Ascending aorta (tissue), 2 donors: ENCODE measurements around the gene TNFRSF4. TPM values are rescaled to one million over a fixed set of nuclear protein-coding genes. Genes with fewer than 3 reads are reported as not detected.

Source experiments
- DNase-seq, 2 donors: peaks; one replicate each; pipeline ENCODE4 v3.0.0-alpha.2; 2019; ENCODE audit warnings: low spot score in 2 of 2
- H3K27ac ChIP-seq, 2 donors: fragments of 200-600 bp; sonication (generic); one replicate each; pipeline ENCODE4 v1.5.1; 2016 to 2017; ENCODE audit warnings: mild to moderate bottlenecking in 1 of 2
- H3K27me3 ChIP-seq: fragments of 200-600 bp; sonication (generic); one replicate; pipeline ENCODE4 v1.5.1; 2017
- H3K36me3 ChIP-seq, 2 donors: fragments of 200-600 bp; sonication (generic); one replicate each; pipeline ENCODE4 v1.5.1; 2016
- H3K4me1 ChIP-seq, 2 donors: fragments of 200-600 bp; sonication (generic); one replicate each; pipeline ENCODE4 v1.5.1; 2016 to 2017; ENCODE audit warnings: mild to moderate bottlenecking in 1 of 2
- H3K4me3 ChIP-seq, 2 donors: fragments of 200-600 bp; sonication (generic); one replicate each; pipeline ENCODE4 v1.5.1; 2016 to 2017; ENCODE audit warnings: mild to moderate bottlenecking in 1 of 2
- H3K9me3 ChIP-seq, 2 donors: fragments of 200-600 bp; sonication (generic); one replicate each; pipeline ENCODE4 v1.5.1; 2016
- intact Hi-C: fragments of 100-400 bp; cut with DNase I; formaldehyde crosslinking; loops from one replicate; pipeline ENCODE4 v1.15.1; 2023
- total RNA-seq: library from RNA; depleted of rRNA; stranded (reverse); fragments of >200 nt; gene quantifications from one replicate; pipeline ENCODE4 v1.1.0, GENCODE V29; 2016
- TF ChIP-seq, protein P1 (sequence below), 3 experiments: fragments of 200-600 bp in 2 of 3; fragments of 450-650 bp in 1 of 3; sonication (generic) in 2 of 3; IDR thresholded peaks; one replicate each; pipeline ENCODE4 v1.5.1; 2016 to 2019; ENCODE audit warnings: antibody characterized with exemption in 3 of 3, mild to moderate bottlenecking in 1 of 3, moderate library complexity in 1 of 3

The TNFRSF4 gene
- total RNA-seq, 1 donor from 2014 or later, result 4.8 TPM

DNA sequence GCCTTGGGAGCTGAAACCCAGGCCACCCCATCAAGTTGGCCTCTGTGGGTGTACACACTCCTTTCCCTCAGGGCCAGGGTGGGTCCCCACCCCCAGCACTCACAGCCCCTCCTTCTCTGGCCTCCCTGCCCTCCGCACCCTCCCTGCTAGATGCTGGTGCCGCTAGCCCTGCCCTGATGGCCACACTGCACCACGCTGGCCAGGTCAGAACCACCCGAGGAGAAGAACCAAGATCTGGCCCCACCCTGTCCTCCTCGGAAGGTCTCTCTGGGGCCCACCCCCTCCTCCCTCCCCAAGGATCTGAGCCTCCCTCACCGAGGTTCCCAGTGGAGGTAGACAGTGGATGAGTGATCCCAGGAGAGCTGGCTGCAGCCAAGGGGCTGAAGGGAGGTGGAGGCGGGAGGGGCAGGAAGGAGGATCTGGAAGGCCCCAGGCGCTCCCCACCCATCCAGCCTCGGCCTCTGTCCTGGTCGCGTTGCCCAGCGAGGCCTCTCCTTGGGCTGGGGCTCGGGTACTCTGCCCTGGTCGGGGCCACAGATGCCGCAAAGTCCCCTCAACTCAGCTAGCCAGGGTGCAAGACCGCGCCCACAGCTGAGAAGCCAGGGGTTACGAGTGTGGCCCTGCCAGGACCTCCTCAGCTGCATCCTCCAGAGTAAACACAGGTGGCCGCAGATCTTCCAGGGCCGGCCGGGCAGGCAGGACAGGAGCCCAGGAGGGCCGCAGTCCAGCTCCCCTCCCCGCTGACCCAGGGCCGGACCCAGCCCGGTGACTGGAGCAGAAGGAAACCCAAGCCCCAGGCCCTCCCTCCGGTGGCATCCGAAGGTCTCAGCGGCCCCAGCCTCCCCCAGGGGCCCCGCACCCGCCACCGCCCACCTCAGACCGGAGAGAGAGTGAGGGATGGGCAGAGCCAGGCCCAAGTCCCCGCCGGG, 23.3 kb upstream of the TNFRSF4 start:
- no peak overlapping the region for H3K27ac ChIP-seq
- no peaks in the 10 kb centered on the region for H3K9me3 ChIP-seq
- H3K27me3 ChIP-seq, result no peaks in the 10 kb centered on the region
- no peaks in the 10 kb centered on the region for H3K36me3 ChIP-seq
- peaks cover 7 to 8% of the 10 kb centered on the region in 2 donors for H3K4me1 ChIP-seq
- intact Hi-C loops, result no loop called here
- no peak for DNase-seq
- TF ChIP-seq, protein P1, sequence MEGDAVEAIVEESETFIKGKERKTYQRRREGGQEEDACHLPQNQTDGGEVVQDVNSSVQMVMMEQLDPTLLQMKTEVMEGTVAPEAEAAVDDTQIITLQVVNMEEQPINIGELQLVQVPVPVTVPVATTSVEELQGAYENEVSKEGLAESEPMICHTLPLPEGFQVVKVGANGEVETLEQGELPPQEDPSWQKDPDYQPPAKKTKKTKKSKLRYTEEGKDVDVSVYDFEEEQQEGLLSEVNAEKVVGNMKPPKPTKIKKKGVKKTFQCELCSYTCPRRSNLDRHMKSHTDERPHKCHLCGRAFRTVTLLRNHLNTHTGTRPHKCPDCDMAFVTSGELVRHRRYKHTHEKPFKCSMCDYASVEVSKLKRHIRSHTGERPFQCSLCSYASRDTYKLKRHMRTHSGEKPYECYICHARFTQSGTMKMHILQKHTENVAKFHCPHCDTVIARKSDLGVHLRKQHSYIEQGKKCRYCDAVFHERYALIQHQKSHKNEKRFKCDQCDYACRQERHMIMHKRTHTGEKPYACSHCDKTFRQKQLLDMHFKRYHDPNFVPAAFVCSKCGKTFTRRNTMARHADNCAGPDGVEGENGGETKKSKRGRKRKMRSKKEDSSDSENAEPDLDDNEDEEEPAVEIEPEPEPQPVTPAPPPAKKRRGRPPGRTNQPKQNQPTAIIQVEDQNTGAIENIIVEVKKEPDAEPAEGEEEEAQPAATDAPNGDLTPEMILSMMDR (IDR thresholded peaks at IDR 0.05), result no peak
- H3K4me3 ChIP-seq, result no peak overlapping the region

DNA sequence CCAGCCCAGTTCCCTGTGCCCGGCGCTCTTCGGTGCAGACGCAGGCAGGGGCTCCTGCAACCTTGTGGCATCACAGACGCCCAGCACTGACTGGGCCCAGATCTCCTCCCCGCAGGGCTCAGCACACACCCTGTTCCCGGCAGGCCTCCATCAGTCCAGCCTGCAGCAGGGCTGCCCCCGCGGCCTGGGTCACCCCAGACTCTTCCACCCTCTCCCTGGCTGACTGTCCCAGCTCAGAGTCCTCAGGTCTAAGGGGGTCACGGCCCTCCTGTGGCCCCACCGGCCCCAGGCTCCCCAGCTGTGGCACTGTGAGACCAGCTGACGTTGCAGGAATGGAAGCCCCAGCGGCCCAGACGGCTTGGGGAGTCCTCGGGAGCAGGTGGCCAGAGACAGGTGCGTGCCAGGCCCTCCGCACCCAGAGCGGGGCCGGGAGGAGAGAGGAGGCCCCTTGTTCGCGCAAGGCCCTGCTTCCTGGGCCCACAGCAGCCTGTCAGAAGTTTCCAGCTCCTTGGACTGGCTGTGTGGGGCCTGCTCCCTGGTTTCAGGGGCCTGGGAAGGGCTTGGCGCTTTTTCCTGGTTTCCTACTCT, 22.3 kb upstream of the TNFRSF4 start:
- no peak overlapping the region for H3K4me3 ChIP-seq
- H3K27me3 ChIP-seq, result no peaks in the 10 kb centered on the region
- no peaks in the 10 kb centered on the region for H3K36me3 ChIP-seq
- intact Hi-C loops, result no loop called here
- H3K9me3 ChIP-seq, result no peaks in the 10 kb centered on the region
- TF ChIP-seq, protein P1 (IDR thresholded peaks at IDR 0.05), result no peak
- peaks cover 7 to 8% of the 10 kb centered on the region in 2 donors for H3K4me1 ChIP-seq
- no peak overlapping the region for H3K27ac ChIP-seq
- DNase-seq, result no peak

- intact Hi-C loops, result no loop called here
- no peaks in the 10 kb centered on the region for H3K27me3 ChIP-seq
- H3K36me3 ChIP-seq, result no peaks in the 10 kb centered on the region
- H3K27ac ChIP-seq, result no peak overlapping the region
- no peak overlapping the region for H3K4me3 ChIP-seq
- peaks cover 14% of the 10 kb centered on the region in 2 donors for H3K4me1 ChIP-seq
- DNase-seq, result no peak
- TF ChIP-seq, protein P1 (IDR thresholded peaks at IDR 0.05), result no peak
- H3K9me3 ChIP-seq, result no peaks in the 10 kb centered on the region
Measured at GRCh38 chr1:1235016-1235744, 21.2 kb upstream of the TNFRSF4 start.

DNA sequence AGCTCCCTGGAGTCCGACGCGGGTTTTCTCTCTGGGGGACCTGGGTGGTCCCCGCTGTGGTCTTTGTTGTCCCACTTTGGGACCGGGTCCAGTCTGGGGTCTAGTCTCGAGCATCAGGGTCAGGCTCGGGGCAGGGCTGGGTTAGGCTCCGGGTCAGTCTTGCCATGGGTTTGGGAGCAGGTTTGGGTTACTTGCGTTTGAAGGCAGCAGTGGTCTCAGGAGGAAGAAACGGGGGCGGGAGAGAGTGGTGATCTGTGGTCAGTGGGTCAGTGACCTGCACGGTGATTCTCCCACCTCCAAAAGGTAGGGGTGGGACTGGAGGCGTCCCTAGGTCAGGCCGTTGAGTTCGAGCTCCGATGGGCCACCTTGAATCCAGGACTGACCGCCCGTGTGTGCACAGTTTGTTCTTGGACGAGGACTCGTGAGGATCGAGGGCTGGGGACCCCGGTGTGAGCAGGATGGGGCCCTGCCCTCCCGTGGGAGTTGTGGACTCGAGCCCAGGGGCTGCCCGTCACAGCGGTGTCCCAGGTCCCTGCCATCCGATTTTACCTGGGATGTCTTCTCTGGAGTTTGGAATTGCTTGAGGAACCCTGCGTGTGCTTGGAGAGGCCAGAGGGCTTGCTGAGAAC, 20.3 kb upstream of the TNFRSF4 start:
- intact Hi-C loops, result loop anchor here (5.0 kb wide), 2 partner anchors 73 to 232 kb away; partner anchors contain the start of genes ACAP3, HES4 and PUSL1
- no peak for DNase-seq
- no peaks in the 10 kb centered on the region for H3K9me3 ChIP-seq
- TF ChIP-seq, protein P1 (IDR thresholded peaks at IDR 0.05), result no peak
- H3K4me3 ChIP-seq, result no peak overlapping the region
- H3K36me3 ChIP-seq, result no peaks in the 10 kb centered on the region
- no peaks in the 10 kb centered on the region for H3K27me3 ChIP-seq
- no peak overlapping the region for H3K27ac ChIP-seq
- H3K4me1 ChIP-seq, result peaks cover 23% of the 10 kb centered on the region in 2 donors

GRCh38 chr1:1233567-1233892, 19.6 kb upstream of the TNFRSF4 start:
- DNase-seq, result no peak
- Histone ChIP-seq H3K27me3 (no peaks in the 10 kb centered on the region), H3K4me1 (peaks cover 23% of the 10 kb centered on the region in 2 donors), H3K36me3 (peaks cover under 1 to 6% of the 10 kb centered on the region in 2 donors), H3K9me3 (no peaks in the 10 kb centered on the region), H3K27ac (no peak overlapping the region), H3K4me3 (no peak overlapping the region)
- TF ChIP-seq, protein P1 (IDR thresholded peaks at IDR 0.05), result no peak
- intact Hi-C loops, result loop anchor here (2.0 to 5.0 kb wide), 3 partner anchors 39 to 231 kb away; partner anchors contain the start of genes ACAP3, HES4, PUSL1 and UBE2J2
